Kidney epithelial cell (primary cell): ENCODE results near the gene GCNT1. TPM values are rescaled to one million over a fixed set of nuclear protein-coding genes. Genes with fewer than 3 reads are reported as not detected.
"Not testable (repeated sequence)": the region's sequence is repeated elsewhere in the genome, so short reads cannot be mapped to it uniquely, and the experiment has no call there.

Experiments
- DNase-seq: peaks from one replicate; pipeline ENCODE4 v3.0.0-alpha.2; 2010; ENCODE audit warnings: low read depth
- H3K27me3 ChIP-seq: 2 replicates; pipeline ENCODE4 v1.6.0; 2011; ENCODE audit warnings: low read length; ENCODE audit not compliant: control insufficient read depth, insufficient read depth
- H3K36me3 ChIP-seq: 2 replicates; pipeline ENCODE4 v1.5.1; 2011; ENCODE audit warnings: low read length; ENCODE audit not compliant: control insufficient read depth, insufficient read depth
- H3K4me3 ChIP-seq: 2 replicates; pipeline ENCODE4 v1.5.1; 2011; ENCODE audit warnings: low read depth, mild to moderate bottlenecking, control low read depth, low read length
- CTCF ChIP-seq: IDR thresholded peaks from 2 replicates; pipeline ENCODE4 v1.5.1; 2011; ENCODE audit warnings: mild to moderate bottlenecking, moderate library complexity, low read length, control low read depth, inconsistent platforms; ENCODE audit not compliant: insufficient read depth, poor library complexity, severe bottlenecking
- total RNA-seq: library from RNA; depleted of rRNA; stranded (reverse); fragments of >200 nt; gene quantifications from 2 replicates; pipeline ENCODE4 v1.2.3, GENCODE V29; 2015

Gene GCNT1
- total RNA-seq, 1 donor from 2014 or later, result 2.7 TPM

GRCh38 chr9:76426807-76427419 is 32.1 kb upstream of the GCNT1 start:
- no peaks in the 10 kb centered on the region for H3K36me3 ChIP-seq
- no peak for DNase-seq
- H3K4me3 ChIP-seq, result no peak overlapping the region
- no peak for TF ChIP-seq CTCF
- H3K27me3 ChIP-seq, result no peaks in the 10 kb centered on the region

- Histone ChIP-seq H3K27me3 (no peaks in the 10 kb centered on the region), H3K36me3 (no peaks in the 10 kb centered on the region), H3K4me3 (no peak overlapping the region)
- no peak for TF ChIP-seq CTCF
- DNase-seq, result no peak
These were observed 27.4 kb upstream of the GCNT1 start for GRCh38 chr9:76431601-76432000.

- TF ChIP-seq CTCF, result no peak
- Histone ChIP-seq H3K27me3 (no peaks in the 10 kb centered on the region), H3K36me3 (no peaks in the 10 kb centered on the region), H3K4me3 (no peak overlapping the region)
- no peak for DNase-seq
These were observed 25.6 kb upstream of the GCNT1 start for GRCh38 chr9:76433406-76433805.

- DNase-seq, result no peak
- no peaks in the 10 kb centered on the region for H3K27me3 ChIP-seq
- no peaks in the 10 kb centered on the region for H3K36me3 ChIP-seq
- no peak overlapping the region for H3K4me3 ChIP-seq
- TF ChIP-seq CTCF, result no peak
These were observed 25.1 kb upstream of the GCNT1 start for GRCh38 chr9:76433836-76434235.

GRCh38 chr9:76434897-76435296 is 24.1 kb upstream of the GCNT1 start:
- not testable (repeated sequence) for H3K27me3 ChIP-seq, DNase-seq

GRCh38 chr9:76437017-76437699 is 21.8 kb upstream of the GCNT1 start:
- not testable (repeated sequence) for H3K27me3 ChIP-seq, H3K36me3 ChIP-seq, DNase-seq, H3K4me3 ChIP-seq

More at GRCh38 chr9:76434897-76435296, 24.1 kb upstream of the GCNT1 start:
- H3K36me3 ChIP-seq, H3K4me3 ChIP-seq: not testable (repeated sequence)
